ENCODE results near the gene GHRH. TPM values are rescaled to one million over a fixed set of nuclear protein-coding genes. Genes with fewer than 3 reads are reported as not detected.

Gene GHRH
- total and polyA plus RNA-seq, 2 of the 4 experiments (the other 2 are of a cell fraction) = not detected

GRCh38 chr20:37284691-37285161 is 23.1 kb upstream of the GHRH start:
- Histone ChIP-seq H3K36me3 (ENCODE audit: control insufficient read depth, insufficient read depth, low read length) (no peaks in the 10 kb centered on the region), H2AK5ac (ENCODE audit: low read depth, low read length) (no peak overlapping the region), H3K27ac (ENCODE audit: insufficient read depth, low read length) (no peak overlapping the region), H3K79me1 (ENCODE audit: low read depth in 1 of 2, low read length in 2 of 2) (peaks cover 5 to 10% of the 10 kb centered on the region in 2 experiments; a peak in 2 of 4 replicates), H3K9me3 (ENCODE audit: control insufficient read depth, insufficient read depth, low read length) (no peaks in the 10 kb centered on the region), H3K4me2 (ENCODE audit: low read depth, low read length) (no peak overlapping the region), H4K20me1 (ENCODE audit: insufficient read depth, low read length) (no peaks in the 10 kb centered on the region), H2BK120ac (ENCODE audit: low read depth, low read length) (no peak overlapping the region), H3K14ac (replicated peaks; ENCODE audit: low read depth, low read length) (no peak overlapping the region), H2BK5ac (ENCODE audit: low read depth, low read length, poor library complexity, severe bottlenecking) (no peak overlapping the region), H3K4me1 (ENCODE audit: control insufficient read depth, insufficient read depth, low read length) (peaks cover 2% of the 10 kb centered on the region; the same call in 1 of the 2 replicates), H4K5ac (ENCODE audit: low read depth, low read length) (no peak overlapping the region), H3K56ac (ENCODE audit: extremely low read depth, insufficient read depth, low read length) (no peak overlapping the region), H3K27me3 (ENCODE audit: control insufficient read depth, insufficient read depth, low read length) (no peaks in the 10 kb centered on the region; the same call in 1 of the 2 replicates), H4K8ac (ENCODE audit: low read depth in 2 of 2, low read length in 2 of 2) (no peak overlapping the region), H4K91ac (ENCODE audit: insufficient read depth, low read depth, low read length) (no peak overlapping the region), H3K4ac (ENCODE audit: low read depth, low read length) (no peak overlapping the region), H3K9me1 (ENCODE audit: insufficient read depth, low read length) (no peaks in the 10 kb centered on the region), H3K18ac (ENCODE audit: low read depth, low read length) (no peak overlapping the region), H2BK15ac (ENCODE audit: low read depth, low read length) (no peak overlapping the region), H2BK20ac (ENCODE audit: low read depth, low read length) (no peak overlapping the region), H3K9ac (ENCODE audit: low read depth, low read length) (no peak overlapping the region), H2AK9ac (replicated peaks; ENCODE audit: low read depth, low read length, poor library complexity) (peak overlapping the region; percentile 33), H2AFZ (replicated peaks; ENCODE audit: low read length, poor library complexity) (peak overlapping the region; percentile 3), H3K23ac (ENCODE audit: low read depth, low read length) (no peak overlapping the region), H3K4me3 (ENCODE audit: insufficient read depth, low read depth, low read length) (no peak overlapping the region)
- POLR2A ChIA-PET (ENCODE audit: unreplicated experiment) = no interaction called here
- CTCF ChIA-PET = no interaction called here
- 100% methylated on average over 1 of the region's 6 CpGs; no CpG with 5 or more reads in 1 of the 2 experiments for WGBS, 2 experiments (ENCODE audit: extremely low coverage in 2 of 2, insufficient read length in 1 of 2)
- in situ Hi-C loops (cut with MboI; ENCODE audit: low sequenced_read_pairs) (loop anchor here (5.0 kb wide), 1 partner anchor 98 kb away; no protein-coding TSS in a partner anchor), intact Hi-C loops (cut with micrococcal nuclease) (no loop called here), dilution Hi-C loops (cut with HindIII; ENCODE audit: low sequenced_read_pairs, unreplicated experiment) (no loop called here)
- TF ChIP-seq POLR2A (IDR thresholded peaks at IDR 0.05; ENCODE audit: low read depth, low read length) (no peak), MXI1 (IDR thresholded peaks at IDR 0.05; ENCODE audit: borderline replicate concordance, low read depth, low read length) (no peak), CHD1 (IDR thresholded peaks at IDR 0.05; ENCODE audit: low read depth, low read length) (no peak), RCOR1 (IDR thresholded peaks at IDR 0.05; ENCODE audit: insufficient replicate concordance, low read length) (no peak), RFX5 (IDR thresholded peaks at IDR 0.05; ENCODE audit: low read depth, low read length) (no peak), MAFK (IDR thresholded peaks at IDR 0.05; ENCODE audit: low read depth, low read length) (no peak), MAZ (IDR thresholded peaks at IDR 0.05; ENCODE audit: borderline replicate concordance, low read depth, low read length) (no peak), NFE2L2 (IDR thresholded peaks at IDR 0.05; ENCODE audit: low read depth, low read length) (no peak)
- TF ChIP-seq, protein P1, sequence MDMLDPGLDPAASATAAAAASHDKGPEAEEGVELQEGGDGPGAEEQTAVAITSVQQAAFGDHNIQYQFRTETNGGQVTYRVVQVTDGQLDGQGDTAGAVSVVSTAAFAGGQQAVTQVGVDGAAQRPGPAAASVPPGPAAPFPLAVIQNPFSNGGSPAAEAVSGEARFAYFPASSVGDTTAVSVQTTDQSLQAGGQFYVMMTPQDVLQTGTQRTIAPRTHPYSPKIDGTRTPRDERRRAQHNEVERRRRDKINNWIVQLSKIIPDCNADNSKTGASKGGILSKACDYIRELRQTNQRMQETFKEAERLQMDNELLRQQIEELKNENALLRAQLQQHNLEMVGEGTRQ (IDR thresholded peaks at IDR 0.05; ENCODE audit: low read depth, low read length) = no peak
- TF ChIP-seq, protein P2, sequence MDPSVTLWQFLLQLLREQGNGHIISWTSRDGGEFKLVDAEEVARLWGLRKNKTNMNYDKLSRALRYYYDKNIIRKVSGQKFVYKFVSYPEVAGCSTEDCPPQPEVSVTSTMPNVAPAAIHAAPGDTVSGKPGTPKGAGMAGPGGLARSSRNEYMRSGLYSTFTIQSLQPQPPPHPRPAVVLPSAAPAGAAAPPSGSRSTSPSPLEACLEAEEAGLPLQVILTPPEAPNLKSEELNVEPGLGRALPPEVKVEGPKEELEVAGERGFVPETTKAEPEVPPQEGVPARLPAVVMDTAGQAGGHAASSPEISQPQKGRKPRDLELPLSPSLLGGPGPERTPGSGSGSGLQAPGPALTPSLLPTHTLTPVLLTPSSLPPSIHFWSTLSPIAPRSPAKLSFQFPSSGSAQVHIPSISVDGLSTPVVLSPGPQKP (IDR thresholded peaks at IDR 0.05; ENCODE audit: borderline replicate concordance, low read depth, low read length) = no peak
- BruUV-seq (replicated peaks) = no TSS peak
- ATAC-seq (ENCODE audit: low read depth) (no peak), DNase-seq (no peak)

All from IMR-90 (cell line).